Nephron (organoid): ENCODE results near the gene PEA15.

Experiments used
- H3K27ac Mint-ChIP-seq, 3 experiments: 2 replicates each; pipeline ENCODE4 v1.8.0; 2020; ENCODE audit warnings: mixed read lengths in 3 of 3, mild to moderate bottlenecking in 2 of 3, moderate library complexity in 1 of 3
- H3K27me3 Mint-ChIP-seq: 2 replicates; pipeline ENCODE4 v1.8.0; 2021; ENCODE audit warnings: low read depth, mild to moderate bottlenecking, moderate library complexity, mixed read lengths
- H3K36me3 Mint-ChIP-seq: 2 replicates; pipeline ENCODE4 v1.8.0; 2020; ENCODE audit warnings: low read depth, mixed read lengths
- H3K4me1 Mint-ChIP-seq: 2 replicates; pipeline ENCODE4 v1.8.0; 2020; ENCODE audit warnings: mixed read lengths
- H3K4me3 Mint-ChIP-seq, 3 experiments: 2 replicates each; pipeline ENCODE4 v1.8.0; 2020; ENCODE audit warnings: mild to moderate bottlenecking in 3 of 3, mixed read lengths in 3 of 3, moderate library complexity in 2 of 3
- H3K9me3 Mint-ChIP-seq: 2 replicates; pipeline ENCODE4 v1.8.0; 2020; ENCODE audit warnings: mixed read lengths
- CTCF ChIP-seq, 3 experiments: fragments of 200-600 bp; sonication (generic); IDR thresholded peaks; one replicate each; pipeline ENCODE4 v1.5.0; 2021; ENCODE audit warnings: antibody characterized with exemption in 3 of 3; ENCODE audit not compliant: unreplicated experiment in 3 of 3

PEA15 gene

DNA sequence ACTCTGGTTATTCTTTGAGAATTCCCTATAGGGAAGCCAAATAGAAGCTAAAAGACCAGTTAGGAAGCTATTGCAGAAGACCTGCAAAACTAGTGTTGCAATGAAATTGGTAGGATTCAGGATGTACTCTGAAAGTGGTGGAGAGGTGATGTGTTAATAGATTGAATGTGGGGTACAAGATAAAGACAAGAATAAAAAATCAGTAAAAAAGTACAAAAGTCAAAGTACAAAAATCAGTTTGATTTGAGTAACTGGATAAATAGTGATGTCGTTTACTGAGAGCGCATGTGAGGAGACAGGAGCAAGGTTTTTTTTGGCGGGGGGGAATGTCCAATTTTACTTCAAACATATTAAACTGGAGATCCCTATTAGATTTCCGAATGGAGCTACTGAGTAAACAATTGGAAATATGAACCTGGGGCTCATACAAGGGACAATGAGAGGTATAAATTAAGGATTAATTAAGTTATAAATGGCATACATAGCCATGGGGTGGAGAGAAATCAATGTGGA lies 59.7 kb downstream of the PEA15 start:
- no peaks in the 10 kb centered on the region for H3K36me3 Mint-ChIP-seq
- H3K9me3 Mint-ChIP-seq, result no peaks in the 10 kb centered on the region
- no peak overlapping the region for H3K27ac Mint-ChIP-seq
- peaks cover 7% of the 10 kb centered on the region for H3K27me3 Mint-ChIP-seq
- no peak for TF ChIP-seq CTCF (IDR thresholded peaks at IDR 0.05; ENCODE audit: unreplicated experiment in 3 of 3)
- no peak overlapping the region for H3K4me3 Mint-ChIP-seq
- peaks cover 11% of the 10 kb centered on the region for H3K4me1 Mint-ChIP-seq
